DMS79 treated with DMSO at 0.1 percent for 48 hours (cell line): Measurements from ENCODE around the gene LRRC43.
A peak's percentile ranks its signal among the peaks of the same experiment; 100 is the strongest.
"Not testable (repeated sequence)": the region's sequence is repeated elsewhere in the genome, so short reads cannot be mapped to it uniquely, and the experiment has no call there.

Experiments used
- DNase-seq: peaks from one replicate; lab custom pipeline; 2025; lab: John Stamatoyannopoulos, UW

Gene LRRC43

DNA sequence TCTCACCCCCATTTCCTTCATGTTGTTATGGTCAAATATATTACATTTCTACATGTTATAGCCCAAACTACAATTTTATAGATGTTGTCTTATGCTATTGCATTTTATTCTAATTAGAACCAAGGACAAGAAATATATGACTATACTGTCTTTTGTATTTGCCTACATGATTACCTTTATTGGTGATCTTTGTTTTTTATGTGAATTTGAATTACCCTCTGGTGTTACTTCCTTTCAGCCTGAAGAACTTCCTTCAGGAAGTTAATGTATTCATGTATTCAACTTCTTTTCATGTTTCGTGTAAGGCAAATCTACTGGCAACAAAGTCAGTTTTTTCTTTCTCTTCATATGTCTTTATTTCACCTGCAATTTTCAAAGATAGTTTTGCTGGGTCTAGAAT is 11.9 kb downstream of the LRRC43 start:
- no peak for DNase-seq

DNA sequence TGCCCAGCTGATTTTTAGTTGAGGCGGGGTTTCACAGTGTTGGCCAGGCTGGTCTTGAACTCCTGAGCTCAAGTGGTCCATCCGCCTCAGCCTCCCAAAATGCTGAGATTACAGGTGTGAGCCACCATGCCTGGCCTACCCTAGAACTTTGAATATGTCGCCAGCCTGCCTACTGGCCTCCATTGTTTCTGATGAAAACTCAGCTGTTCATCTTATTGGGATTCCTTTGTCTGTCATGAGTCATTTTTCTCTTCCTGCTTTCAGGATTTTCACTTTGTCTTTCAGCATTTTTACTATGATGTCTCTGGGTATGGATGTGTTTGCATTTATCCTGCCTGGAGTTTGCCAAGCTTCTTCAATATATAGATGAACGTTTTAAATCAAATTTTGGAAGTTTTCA is 12.5 kb downstream of the LRRC43 start:
- DNase-seq = no peak

DNA sequence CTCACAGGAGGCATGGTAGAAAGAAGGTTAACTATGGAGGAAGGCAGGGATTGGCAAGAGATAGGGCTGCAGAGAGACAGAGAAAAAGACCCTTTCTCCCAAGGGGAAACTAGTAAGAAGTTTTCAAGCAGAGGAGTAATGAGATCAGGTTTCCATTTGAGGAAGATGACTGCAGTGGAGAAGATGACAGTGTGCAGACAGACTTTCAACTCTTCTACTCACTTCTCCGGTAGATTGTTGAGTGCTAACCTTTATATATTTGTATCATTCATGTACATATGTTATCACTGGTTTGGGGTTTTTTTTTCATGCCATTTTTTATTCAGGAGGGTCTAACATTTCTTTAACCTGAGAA is 14.7 kb downstream of the LRRC43 start:
- DNase-seq = no peak

DNA sequence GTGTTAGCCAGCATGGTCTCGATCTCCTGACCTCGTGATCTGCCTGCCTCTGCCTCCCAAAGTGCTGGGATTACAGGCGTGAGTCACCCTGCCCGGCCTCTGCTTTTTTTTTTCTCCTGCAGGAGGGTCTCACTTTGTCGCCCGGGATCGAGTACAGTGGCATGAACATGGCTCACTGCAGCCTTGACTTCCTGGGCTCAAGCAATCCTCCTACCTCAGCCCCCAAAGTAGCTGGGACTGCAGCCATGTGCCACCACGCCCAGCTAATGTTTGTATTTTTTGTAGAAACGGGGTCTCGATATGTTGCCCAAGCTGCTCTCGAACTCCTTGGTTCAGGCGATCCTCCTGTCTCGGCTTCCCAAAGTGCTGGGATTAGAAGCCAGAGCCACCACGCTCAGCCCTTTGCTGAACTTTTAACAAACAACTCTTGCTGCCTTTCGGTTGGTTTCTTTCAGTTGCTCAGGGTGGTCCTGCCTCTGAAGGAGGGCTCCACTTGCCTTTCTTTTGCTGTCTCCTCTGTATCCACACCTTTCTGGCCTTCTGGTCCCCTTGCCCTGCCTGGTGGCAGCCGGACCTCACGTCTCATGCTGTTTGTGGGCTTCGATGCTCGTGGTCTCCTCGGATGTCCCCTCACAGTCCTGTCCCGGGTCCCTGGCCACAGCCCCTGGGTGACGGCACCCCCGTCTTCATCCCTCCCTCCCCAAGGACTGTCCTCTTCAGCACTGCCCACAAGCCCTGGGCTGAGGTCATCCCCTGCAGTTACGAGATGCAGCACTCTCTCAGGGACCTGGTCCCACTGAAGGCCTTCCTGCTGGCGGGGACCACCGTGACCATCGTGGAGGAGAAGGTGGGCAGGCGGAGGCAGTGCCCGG is 16.8 kb downstream of the LRRC43 start:
- no peak for DNase-seq

DNA sequence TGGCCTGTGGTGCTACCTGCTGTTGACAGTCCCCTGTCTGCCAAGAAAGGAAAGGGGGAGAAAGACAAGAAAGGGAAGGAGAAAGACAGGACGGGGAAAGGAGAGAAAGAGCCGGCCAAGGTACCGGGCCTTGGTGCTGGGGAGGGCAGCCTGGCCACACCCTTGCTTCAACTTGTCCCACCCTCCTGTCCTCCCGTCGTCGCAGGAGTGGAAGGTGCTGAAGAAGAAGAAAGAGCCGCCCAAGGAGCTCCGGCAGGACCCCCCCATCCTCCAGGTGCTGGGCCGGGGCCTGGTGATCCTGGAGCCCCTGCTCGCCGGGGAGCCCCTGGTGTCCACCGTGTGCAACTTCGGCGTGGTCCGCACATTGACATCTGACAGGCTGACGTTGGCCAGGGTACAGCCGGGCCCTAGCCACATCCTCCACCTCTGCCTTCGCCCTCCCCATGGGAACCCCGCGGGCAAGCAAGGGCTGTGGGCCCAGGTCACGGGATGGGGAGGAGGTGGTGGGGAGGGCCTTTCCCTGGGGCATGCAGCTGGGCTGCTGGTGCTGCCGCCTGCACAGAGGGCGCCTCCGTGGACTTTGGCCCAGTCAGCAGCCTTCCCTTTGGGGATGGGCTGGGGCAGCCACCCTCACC is 17.7 kb downstream of the LRRC43 start:
- DNase-seq = no peak

DNA sequence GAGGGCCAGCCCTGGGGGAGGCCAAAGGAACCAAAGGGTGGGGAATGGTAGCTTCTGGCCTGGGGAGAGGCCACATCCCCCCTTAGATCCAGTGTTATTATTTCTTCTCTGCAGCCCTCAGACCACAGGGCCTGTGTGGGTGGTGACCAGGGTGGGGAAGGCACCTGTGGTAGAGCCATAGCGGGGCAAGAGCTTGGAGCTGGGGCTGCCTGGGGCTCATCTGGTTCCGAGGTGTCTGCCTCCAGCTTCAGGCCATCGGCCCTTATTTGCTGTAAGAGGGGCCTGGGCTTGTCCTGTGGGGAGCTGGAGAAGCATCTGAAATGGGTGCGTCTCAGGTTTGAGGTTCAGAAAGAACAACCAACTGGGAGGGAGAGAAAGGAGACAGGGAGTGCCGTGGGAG is 18.5 kb downstream of the LRRC43 start:
- no peak for DNase-seq

DNA sequence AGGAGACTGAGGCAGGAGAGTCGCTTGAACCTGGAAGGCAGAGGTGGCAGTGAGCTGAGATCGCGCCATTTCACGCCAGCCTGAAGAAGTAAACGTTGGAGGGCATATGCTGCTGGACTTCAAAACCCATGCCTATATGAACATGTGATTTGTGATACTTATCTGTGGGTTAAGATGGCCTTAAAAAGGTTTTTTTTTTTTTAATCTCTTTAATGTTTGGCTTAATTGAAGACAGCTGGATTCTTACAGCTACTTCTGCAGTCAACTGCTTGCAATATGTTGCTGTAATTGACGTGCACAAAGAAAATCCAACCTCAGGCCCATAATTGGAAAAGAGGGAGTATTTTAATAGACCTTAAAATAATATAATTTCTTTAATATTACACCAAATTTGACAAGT is 19.1 kb downstream of the LRRC43 start:
- DNase-seq = no peak

DNA sequence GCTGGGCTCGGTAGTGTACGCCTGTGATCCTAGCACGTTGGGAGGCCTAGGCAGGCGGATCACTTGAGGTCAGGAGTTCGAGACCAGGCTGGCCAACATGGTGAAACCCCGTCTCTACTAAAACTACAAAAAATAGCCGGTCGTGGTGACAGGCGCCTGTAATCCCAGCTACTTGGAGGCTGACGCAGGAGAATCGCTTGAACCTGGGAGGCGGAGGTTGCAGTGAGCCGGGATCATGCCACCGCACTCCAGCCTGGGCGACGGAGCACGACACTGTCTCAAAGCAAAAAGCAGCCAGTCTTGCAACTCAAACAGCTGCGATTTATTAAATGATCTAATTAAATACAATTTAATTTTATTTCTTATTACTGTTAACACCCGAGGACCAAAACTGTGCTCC is 19.9 kb downstream of the LRRC43 start:
- DNase-seq = not testable (repeated sequence)

DNA sequence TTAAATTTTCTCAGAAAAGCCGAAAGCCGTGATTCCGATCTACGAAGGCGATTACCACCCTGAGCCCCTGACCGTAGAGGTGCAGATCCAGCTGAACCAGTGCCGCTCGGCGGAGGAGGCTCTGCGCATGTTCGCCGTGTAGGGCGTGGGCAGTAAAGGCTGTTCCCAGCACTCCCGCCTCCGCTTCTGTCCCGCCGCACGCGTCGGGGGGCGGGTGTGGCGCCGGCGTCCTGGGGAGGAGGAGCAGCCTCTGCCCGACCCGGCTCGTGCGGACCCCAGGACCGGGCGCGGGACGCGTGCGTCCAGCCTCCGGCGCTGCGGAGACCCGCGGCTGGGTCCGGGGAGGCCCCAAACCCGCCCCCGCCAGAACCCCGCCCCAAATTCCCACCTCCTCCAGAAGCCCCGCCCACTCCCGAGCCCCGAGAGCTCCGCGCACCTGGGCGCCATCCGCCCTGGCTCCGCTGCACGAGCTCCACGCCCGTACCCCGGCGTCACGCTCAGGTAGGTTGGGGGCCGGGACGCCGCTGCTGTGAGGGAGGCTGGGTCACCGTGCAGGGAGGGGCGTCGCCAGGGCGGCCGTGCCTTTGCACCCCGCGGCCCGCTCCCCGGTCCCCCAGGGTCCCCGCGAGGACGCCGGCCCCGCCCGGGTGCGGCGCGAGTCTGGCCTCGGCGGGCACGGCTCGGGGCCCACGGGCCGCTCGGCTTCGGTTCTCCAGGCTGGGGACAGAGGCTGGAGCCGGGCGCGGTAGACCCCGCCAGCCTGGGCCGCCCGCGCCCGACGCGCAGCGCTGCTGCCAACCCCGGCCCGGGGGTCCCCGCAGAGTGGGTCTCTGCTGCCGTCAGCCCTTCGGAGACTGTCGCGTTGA is 20.6 kb downstream of the LRRC43 start, which contains the start of gene B3GNT4:
Gene B3GNT4 (plus strand): TSS at position 409 of the 866 bp plus-strand sequence. CDS start 910 bp downstream, outside the sequence.
- peak; percentile 44 for DNase-seq

DNA sequence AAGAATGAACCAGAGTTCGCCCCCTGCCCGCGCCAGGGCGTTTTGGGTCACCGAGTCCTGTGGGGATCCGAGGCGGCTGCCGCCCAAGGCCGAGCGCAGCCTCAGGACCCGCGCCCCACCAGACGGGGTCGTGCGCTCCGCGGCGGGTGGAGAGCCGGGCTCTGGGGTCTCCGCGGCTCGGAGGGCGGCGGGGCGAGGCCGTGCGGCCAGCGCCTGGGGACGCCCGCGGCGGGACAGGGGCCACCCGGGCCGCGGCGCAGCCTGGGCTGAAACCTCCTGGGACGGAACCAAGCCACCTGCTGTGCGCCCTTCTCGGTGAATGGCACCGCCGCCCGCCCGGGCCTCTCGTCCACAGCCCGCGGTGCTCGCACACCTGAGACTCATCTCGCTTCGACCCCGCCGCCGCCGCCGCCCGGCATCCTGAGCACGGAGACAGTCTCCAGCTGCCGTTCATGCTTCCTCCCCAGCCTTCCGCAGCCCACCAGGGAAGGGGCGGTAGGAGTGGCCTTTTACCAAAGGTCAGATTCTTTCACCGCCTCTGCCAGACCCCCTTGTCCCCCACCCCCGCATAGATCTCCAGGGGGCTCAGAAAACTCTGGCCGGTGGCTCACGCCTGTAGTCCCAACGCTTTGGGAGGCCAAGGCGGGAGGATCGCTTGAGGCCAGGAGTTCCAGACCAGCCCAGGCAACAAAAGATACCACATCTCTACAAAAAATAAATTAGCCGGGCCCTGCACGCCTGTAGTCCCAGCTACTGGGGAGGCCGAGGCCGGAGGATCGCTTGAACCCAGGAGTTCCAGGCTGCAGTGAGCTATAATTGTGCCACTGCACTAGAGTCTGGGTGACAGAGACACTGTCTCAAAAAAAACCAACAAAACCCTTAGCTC is 21.5 kb downstream of the LRRC43 start:
- peak; percentile 5 for DNase-seq

DNA sequence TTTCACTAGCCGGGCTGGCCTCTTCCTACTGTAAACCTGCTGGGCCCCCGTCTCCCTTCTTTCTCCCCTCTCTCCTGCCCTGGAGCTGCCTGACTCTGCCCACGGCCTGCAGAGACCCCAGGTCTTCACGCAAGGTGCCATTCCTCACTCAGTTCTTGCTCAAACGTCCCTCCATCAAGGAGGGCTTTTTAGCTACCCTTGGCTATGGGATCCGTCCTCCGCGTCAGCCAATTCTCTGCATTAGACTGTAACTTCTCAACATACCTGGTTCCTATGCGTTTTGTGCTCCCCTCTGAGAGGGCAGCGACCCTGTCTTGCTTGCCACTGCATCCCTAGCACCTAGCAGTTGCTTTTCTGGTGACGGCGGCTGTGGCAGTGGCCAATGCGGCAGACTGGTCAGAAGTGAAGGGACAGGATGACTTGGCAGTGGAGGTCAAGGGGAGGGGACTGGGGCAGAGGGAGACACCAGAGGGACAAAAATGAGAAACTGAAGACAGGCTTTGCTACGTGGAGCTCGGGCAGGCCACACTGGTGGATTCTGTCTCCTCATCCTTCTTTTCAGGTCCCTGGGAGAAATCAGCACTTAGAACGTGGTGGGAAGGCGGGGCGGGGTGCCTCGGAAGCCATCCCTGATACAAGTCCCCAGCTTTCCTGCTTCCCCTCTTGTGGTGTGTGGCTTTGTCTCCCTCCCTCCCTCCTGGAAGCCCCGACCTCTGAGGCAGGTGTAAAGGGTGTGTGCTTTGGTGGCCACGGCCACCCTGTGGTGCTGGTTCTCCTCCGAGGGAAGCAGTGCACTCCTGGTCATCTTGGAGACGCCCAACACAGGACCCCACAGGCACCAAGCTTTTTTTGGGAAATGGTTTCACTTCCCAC is 22.4 kb downstream of the LRRC43 start:
- no peak for DNase-seq

DNA sequence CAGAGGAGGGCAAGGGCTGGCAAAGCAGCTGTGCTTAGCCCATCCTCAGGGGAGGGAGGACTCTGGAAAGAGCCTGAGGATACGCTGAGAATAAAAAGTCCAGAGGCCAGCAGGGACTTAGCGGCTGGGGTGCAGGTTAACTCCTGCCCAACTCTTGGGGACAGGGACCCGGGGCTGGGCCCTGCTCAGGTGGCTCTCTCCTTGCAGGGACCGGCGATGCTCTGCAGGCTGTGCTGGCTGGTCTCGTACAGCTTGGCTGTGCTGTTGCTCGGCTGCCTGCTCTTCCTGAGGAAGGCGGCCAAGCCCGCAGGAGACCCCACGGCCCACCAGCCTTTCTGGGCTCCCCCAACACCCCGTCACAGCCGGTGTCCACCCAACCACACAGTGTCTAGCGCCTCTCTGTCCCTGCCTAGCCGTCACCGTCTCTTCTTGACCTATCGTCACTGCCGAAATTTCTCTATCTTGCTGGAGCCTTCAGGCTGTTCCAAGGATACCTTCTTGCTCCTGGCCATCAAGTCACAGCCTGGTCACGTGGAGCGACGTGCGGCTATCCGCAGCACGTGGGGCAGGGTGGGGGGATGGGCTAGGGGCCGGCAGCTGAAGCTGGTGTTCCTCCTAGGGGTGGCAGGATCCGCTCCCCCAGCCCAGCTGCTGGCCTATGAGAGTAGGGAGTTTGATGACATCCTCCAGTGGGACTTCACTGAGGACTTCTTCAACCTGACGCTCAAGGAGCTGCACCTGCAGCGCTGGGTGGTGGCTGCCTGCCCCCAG is 23.4 kb downstream of the LRRC43 start:
- DNase-seq = no peak

DNA sequence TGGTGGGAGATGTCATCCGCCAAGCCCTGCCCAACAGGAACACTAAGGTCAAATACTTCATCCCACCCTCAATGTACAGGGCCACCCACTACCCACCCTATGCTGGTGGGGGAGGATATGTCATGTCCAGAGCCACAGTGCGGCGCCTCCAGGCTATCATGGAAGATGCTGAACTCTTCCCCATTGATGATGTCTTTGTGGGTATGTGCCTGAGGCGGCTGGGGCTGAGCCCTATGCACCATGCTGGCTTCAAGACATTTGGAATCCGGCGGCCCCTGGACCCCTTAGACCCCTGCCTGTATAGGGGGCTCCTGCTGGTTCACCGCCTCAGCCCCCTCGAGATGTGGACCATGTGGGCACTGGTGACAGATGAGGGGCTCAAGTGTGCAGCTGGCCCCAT is 24.1 kb downstream of the LRRC43 start:
- no peak for DNase-seq

DNA sequence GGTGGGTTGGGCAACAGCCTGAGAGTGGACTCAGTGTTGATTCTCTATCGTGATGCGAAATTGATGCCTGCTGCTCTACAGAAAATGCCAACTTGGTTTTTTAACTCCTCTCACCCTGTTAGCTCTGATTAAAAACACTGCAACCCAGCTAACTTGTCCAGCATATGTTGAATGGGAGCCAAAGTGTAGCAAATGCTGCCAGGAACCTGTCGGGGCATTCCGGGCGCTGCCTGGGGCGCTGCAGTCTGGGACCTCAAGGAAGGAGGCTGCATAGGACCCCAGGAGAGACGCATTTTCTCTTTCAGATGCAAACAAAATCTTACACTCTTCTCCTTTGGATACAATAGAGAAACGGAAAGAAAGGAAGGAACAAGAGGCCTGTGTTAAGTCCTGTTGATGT is 24.5 kb downstream of the LRRC43 start:
- DNase-seq = no peak

DNA sequence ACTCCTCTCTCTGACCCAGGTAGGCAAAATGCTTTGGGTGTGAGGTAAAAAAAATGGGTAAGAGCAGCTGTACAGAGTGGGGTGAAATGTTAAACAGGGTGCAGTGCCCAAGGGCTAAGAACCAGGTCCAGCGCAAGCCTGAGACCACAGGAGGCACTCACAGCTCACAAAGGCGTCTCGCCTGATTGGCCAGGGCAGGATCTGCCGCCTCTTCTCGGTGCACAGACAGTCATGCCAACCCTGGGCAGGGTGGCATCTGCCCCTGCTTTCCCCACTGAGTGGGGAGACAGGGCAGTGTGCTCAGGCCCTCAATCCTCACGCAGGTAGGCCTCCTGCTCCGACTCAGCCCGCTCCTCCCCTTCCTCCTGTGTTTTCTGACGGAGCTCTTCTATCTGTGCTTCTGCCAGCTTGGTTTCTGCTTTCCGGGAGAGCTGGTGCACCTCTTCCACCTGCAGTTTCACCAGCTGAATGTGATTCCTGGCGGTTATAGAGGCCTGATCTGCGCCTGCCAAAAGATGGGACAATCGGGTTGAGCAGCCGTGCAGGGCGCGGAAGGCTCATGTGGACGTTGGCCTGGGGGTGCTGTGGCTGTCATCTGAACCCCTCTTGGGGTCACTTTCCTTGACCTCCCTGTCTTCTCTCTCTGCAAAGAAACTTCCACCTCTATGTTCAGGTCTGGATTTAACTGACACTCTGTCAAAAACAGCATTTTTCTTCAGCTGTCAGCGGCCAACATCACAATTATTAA is 25.3 kb downstream of the LRRC43 start:
- DNase-seq = no peak

DNA sequence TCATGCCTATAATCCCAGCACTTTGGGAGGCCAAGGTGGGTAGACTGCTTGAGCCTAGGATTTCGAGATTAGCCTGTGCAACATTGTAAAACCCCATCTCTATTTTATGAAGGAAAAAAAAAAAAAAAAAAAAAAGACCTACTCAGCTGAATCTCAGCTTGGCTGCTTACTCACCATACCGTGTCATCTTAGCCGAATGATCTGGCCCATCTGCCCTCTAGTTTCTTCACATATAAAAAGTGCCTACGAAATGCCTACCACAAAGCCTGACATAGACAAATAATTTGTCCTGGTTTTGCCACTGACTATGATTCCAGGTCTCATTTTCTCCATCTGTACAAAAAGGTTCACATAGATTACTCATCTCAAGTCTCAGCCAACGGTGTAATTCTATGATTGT is 32.8 kb downstream of the LRRC43 start:
- no peak for DNase-seq

DNA sequence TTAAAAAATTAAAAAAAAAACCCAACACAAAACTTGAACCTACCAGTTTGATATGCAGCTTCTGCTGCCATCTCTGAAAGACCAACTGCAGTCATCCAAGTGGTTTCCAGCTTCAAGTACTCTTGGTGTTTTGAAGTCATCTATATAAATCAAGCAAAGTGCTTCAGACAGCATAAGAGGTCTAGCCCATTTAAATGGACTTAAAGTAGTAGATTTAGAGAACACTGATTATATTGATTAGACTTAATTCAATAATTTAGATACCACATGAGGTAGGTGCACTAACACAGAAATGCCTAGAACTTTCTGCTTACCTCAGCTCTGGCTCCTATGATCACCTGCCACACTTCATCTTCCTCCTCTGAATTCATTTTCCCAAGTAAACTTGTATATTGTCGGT is 33.5 kb downstream of the LRRC43 start:
- DNase-seq = no peak

DNA sequence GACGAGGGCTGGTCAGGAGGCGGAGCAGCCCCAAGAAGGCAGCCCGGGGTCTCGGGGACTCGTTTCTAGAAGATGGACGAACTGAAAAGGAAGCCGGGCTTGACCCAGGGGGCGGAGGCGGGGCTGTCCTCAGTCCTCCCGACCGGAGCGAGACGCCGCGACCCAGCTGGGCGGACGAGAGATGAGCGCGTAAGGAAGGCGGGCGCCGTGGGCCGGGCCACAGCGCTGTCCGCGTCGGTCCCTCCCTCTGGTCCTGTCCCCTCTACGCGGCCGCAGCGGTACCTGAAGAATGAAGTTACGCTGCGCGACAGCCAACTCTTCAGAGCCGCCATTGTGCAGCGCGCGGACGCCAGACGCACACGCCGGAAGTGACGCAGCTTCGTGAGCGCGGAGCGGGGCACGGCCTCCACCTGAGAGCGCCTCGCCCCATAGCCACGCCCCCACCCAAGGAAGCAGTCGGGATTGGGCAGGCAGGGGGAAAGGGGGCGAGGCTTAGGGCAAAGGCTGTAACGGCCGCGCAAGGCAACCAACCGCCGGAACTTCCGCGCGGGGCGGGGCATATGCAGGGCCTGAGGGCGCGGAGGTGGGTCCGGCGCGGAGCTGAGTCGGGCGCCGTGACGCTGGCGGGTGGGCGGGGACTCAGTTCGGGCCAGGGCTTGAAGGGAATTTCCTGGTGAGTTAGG is 42.9 kb downstream of the LRRC43 start, which contains the start of gene DIABLO:
Gene DIABLO (minus strand): TSS at position 370 of the 683 bp plus-strand sequence. CDS start 38 bp downstream, at position 332.
- DNase-seq = peak; percentile 98
